ENCODE measurements around the gene ZNF408. TPM values are rescaled to one million over a fixed set of nuclear protein-coding genes. Genes with fewer than 3 reads are reported as not detected.

Gene ZNF408
- polyA plus RNA-seq, 1 donor (not counting 4 experiments of a cell fraction or from before 2014, with no cell fraction given), result 4.0 TPM

- H4K20me1 ChIP-seq (ENCODE audit: control insufficient read depth, extremely low read depth, insufficient read depth, low read length), result no peaks in the 10 kb centered on the region
- no peak overlapping the region for H3K27ac ChIP-seq (ENCODE audit: control insufficient read depth, insufficient read depth, low read length)
- H3K4me2 ChIP-seq (ENCODE audit: control insufficient read depth, extremely low read depth, insufficient read depth, low read depth, low read length), result no peak overlapping the region
- no peak overlapping the region for H2AFZ ChIP-seq (ENCODE audit: control insufficient read depth, low read length)
- no peak overlapping the region for H3K4me3 ChIP-seq (ENCODE audit: control insufficient read depth in 2 of 3, extremely low read depth in 1 of 3, insufficient read depth in 2 of 3, low read depth in 1 of 3, low read length in 3 of 3)
- DNase-seq (ENCODE audit: low read depth, low spot score), result no peak
- peaks cover 25 to 43% of the 10 kb centered on the region in 2 experiments for H3K36me3 ChIP-seq (ENCODE audit: control insufficient read depth in 2 of 2, extremely low read depth in 1 of 2, insufficient read depth in 2 of 2, low read length in 2 of 2)
- FAIRE-seq, result no peak
- no peak overlapping the region for H3K9ac ChIP-seq (ENCODE audit: control insufficient read depth, extremely low read depth, insufficient read depth, low read length)
- no peaks in the 10 kb centered on the region for H3K9me3 ChIP-seq (ENCODE audit: control insufficient read depth, low read depth, low read length)
- H3K4me1 ChIP-seq (ENCODE audit: control insufficient read depth, extremely low read depth, insufficient read depth, low read length), result no peaks in the 10 kb centered on the region
- dilution Hi-C loops (cut with MboI; ENCODE audit: extremely low pct_ligation_motif_present, low sequenced_read_pairs), result no loop called here
- no peaks in the 10 kb centered on the region for H3K79me2 ChIP-seq (ENCODE audit: control insufficient read depth, insufficient read depth, low read length)
- TF ChIP-seq CTCF (optimal IDR thresholded peaks at IDR 0.05 in 1 of 3, IDR thresholded peaks at IDR 0.05 in 1 of 3, conservative IDR thresholded peaks at IDR 0.05 in 1 of 3; ENCODE audit: extremely low read depth in 1 of 3, insufficient read depth in 2 of 3, low read length in 3 of 3) (no peak), EZH2 (IDR thresholded peaks at IDR 0.05; ENCODE audit: low read length) (no peak)
- no peaks in the 10 kb centered on the region for H3K9me1 ChIP-seq (ENCODE audit: control insufficient read depth, extremely low read depth, insufficient read depth, low read length)
- H3K27me3 ChIP-seq (ENCODE audit: control insufficient read depth, extremely low read depth, insufficient read depth, low read length), result no peaks in the 10 kb centered on the region
Observed at GRCh38 chr11:46741600-46742484, 41.0 kb downstream of the ZNF408 start.

- H3K27ac ChIP-seq (ENCODE audit: control insufficient read depth, insufficient read depth, low read length), result no peak overlapping the region
Observed at GRCh38 chr11:46743043-46743442, 42.2 kb downstream of the ZNF408 start.

More at GRCh38 chr11:46743043-46743442, 42.2 kb downstream of the ZNF408 start:
- H2AFZ ChIP-seq (ENCODE audit: control insufficient read depth, low read length), result no peak overlapping the region
- H3K36me3 ChIP-seq (ENCODE audit: control insufficient read depth in 2 of 2, extremely low read depth in 1 of 2, insufficient read depth in 2 of 2, low read length in 2 of 2), result peaks cover 27 to 52% of the 10 kb centered on the region in 2 experiments
- H3K9me1 ChIP-seq (ENCODE audit: control insufficient read depth, extremely low read depth, insufficient read depth, low read length), result no peaks in the 10 kb centered on the region
- H4K20me1 ChIP-seq (ENCODE audit: control insufficient read depth, extremely low read depth, insufficient read depth, low read length), result no peaks in the 10 kb centered on the region
- no peak for FAIRE-seq
- no peak for DNase-seq (ENCODE audit: low read depth, low spot score)
- dilution Hi-C loops (cut with MboI; ENCODE audit: extremely low pct_ligation_motif_present, low sequenced_read_pairs), result no loop called here
- TF ChIP-seq EZH2 (IDR thresholded peaks at IDR 0.05; ENCODE audit: low read length) (no peak), CTCF (optimal IDR thresholded peaks at IDR 0.05 in 1 of 3, IDR thresholded peaks at IDR 0.05 in 1 of 3, conservative IDR thresholded peaks at IDR 0.05 in 1 of 3; ENCODE audit: extremely low read depth in 1 of 3, insufficient read depth in 2 of 3, low read length in 3 of 3) (no peak)
- H3K27me3 ChIP-seq (ENCODE audit: control insufficient read depth, extremely low read depth, insufficient read depth, low read length), result no peaks in the 10 kb centered on the region
- H3K4me3 ChIP-seq (ENCODE audit: control insufficient read depth in 2 of 3, extremely low read depth in 1 of 3, insufficient read depth in 2 of 3, low read depth in 1 of 3, low read length in 3 of 3), result no peak overlapping the region
- H3K79me2 ChIP-seq (ENCODE audit: control insufficient read depth, insufficient read depth, low read length), result no peaks in the 10 kb centered on the region
- H3K9me3 ChIP-seq (ENCODE audit: control insufficient read depth, low read depth, low read length), result no peaks in the 10 kb centered on the region
- H3K4me1 ChIP-seq (ENCODE audit: control insufficient read depth, extremely low read depth, insufficient read depth, low read length), result no peaks in the 10 kb centered on the region
- H3K4me2 ChIP-seq (ENCODE audit: control insufficient read depth, extremely low read depth, insufficient read depth, low read depth, low read length), result no peak overlapping the region
- H3K9ac ChIP-seq (ENCODE audit: control insufficient read depth, extremely low read depth, insufficient read depth, low read length), result no peak overlapping the region

Data from keratinocyte (primary cell).